ENCODE measurements around the gene LMF2. TPM values are rescaled to one million over a fixed set of nuclear protein-coding genes. Genes with fewer than 3 reads are reported as not detected.

Gene LMF2
- total RNA-seq, 3 donors from 2014 or later, result 57.8 to 66.4 (median 60.7) TPM

DNA sequence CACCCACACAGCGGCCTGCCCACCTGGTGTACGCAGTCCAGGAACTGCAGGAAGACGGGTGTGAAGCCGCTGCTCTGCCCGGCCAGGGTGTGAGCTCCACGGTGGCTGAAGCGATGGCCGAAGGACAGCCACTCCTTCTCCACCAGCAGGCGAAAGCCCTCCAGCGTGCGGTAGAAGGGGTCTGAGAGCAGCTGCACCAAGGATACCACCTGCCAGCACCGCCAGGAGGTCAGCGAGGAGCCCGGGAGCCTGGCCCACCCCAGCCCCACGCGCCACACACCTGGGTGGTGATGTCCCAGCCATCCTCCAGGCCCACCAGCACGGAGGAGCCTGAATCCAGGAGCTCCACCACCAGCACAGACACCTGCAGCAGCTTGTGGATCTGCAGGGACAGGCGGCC, 52.3 kb downstream of the LMF2 start:
- TF ChIP-seq, protein P1, sequence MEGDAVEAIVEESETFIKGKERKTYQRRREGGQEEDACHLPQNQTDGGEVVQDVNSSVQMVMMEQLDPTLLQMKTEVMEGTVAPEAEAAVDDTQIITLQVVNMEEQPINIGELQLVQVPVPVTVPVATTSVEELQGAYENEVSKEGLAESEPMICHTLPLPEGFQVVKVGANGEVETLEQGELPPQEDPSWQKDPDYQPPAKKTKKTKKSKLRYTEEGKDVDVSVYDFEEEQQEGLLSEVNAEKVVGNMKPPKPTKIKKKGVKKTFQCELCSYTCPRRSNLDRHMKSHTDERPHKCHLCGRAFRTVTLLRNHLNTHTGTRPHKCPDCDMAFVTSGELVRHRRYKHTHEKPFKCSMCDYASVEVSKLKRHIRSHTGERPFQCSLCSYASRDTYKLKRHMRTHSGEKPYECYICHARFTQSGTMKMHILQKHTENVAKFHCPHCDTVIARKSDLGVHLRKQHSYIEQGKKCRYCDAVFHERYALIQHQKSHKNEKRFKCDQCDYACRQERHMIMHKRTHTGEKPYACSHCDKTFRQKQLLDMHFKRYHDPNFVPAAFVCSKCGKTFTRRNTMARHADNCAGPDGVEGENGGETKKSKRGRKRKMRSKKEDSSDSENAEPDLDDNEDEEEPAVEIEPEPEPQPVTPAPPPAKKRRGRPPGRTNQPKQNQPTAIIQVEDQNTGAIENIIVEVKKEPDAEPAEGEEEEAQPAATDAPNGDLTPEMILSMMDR (IDR thresholded peaks at IDR 0.05), result no peak
- intact Hi-C loops (cut with DNase I, micrococcal nuclease), result no loop called here
- DNase-seq (no peak), ATAC-seq (no peak)
- H3K9me3 ChIP-seq, result no peaks in the 10 kb centered on the region
- no peaks in the 10 kb centered on the region for H3K4me1 ChIP-seq (ENCODE audit: low read depth)
- H3K4me3 ChIP-seq, result no peak overlapping the region
- peaks cover 6% of the 10 kb centered on the region for H3K36me3 ChIP-seq (ENCODE audit: low read depth)

DNA sequence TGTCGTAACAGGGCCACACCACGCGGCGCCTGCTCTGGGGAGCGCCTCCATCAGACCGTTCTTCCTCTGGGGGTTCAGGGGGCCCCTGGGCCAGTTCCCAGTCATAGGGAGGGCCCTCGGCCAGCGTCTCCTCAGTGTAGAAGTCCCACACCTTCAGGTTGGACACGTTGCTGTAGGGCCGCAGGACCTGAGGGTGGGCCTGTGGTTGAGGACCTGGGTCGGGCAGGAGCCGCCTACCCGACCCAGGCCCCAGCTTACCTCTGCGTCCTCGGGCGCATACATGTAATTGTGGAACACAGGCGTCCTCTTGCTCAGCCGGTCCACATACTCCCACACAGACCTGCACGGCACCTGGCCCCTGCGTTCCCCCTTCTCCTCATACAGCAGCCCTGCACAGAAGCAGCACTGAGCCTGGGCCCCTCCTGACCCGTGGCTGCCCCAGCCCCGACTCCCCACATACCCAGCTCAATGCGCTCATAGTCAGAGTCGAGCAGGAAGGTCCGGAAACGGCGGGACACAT, 52.9 kb downstream of the LMF2 start:
- Histone ChIP-seq H3K4me3 (no peak overlapping the region), H3K36me3 (ENCODE audit: low read depth) (peaks cover 6% of the 10 kb centered on the region), H3K9me3 (no peaks in the 10 kb centered on the region), H3K4me1 (ENCODE audit: low read depth) (no peaks in the 10 kb centered on the region)
- ATAC-seq (no peak), DNase-seq (no peak)
- intact Hi-C loops (cut with DNase I, micrococcal nuclease), result no loop called here
- TF ChIP-seq, protein P1 (IDR thresholded peaks at IDR 0.05), result no peak

Other genes with a start within 250 kb of the LMF2 start
- gene MAPK12, start 246.0 kb downstream of the LMF2 start, total RNA-seq, result 1 to 10 TPM; 2.3 to 6.5 (median 5.2) TPM
- gene MAPK11, start 237.3 kb downstream of the LMF2 start, total RNA-seq, result 1 to 10 TPM; 1.8 to 4.3 (median 3.2) TPM
- 100 to 1,000 TPM; 232 to 318 (median 250) TPM for gene PLXNB2, start 200.1 kb downstream of the LMF2 start, total RNA-seq
- 1 to 10 TPM; 2.8 to 6.3 (median 5.2) TPM for gene DENND6B, start 180.7 kb downstream of the LMF2 start, total RNA-seq
- gene PPP6R2, start 164.4 kb downstream of the LMF2 start, total RNA-seq, result 10 to 100 TPM; 54.3 to 61.7 (median 58.8) TPM
- gene SBF1, start 32.7 kb downstream of the LMF2 start, total RNA-seq, result 10 to 100 TPM; 76.1 to 91.9 (median 84.3) TPM
- 1 to 10 TPM in 2 of 3 donors, under 1 TPM in 1; 0.95 to 3.9 (median 1.4) TPM for gene ADM2, start 26.2 kb downstream of the LMF2 start, total RNA-seq
- not detected for gene MIOX, start 20.8 kb downstream of the LMF2 start, total RNA-seq
- gene NCAPH2, start 522 bp upstream of the LMF2 start, total RNA-seq, result 10 to 100 TPM; 32.1 to 41.2 (median 34.0) TPM
- gene SCO2, start 17.9 kb upstream of the LMF2 start, total RNA-seq, result 10 to 100 TPM in 1 of 3 donors, 1 to 10 TPM in 1, not detected in 1; 5.4 to 14.6 TPM
- 10 to 100 TPM; 27.7 to 88.7 (median 34.8) TPM for gene TYMP, start 22.3 kb upstream of the LMF2 start, total RNA-seq
- gene KLHDC7B, start 38.2 kb upstream of the LMF2 start, total RNA-seq, result 1 to 10 TPM in 1 of 3 donors, under 1 TPM in 1, not detected in 1; 0.55 to 1.7 TPM
- not detected for gene SYCE3, start 55.2 kb upstream of the LMF2 start, total RNA-seq
- 10 to 100 TPM; 24.5 to 51.6 (median 29.9) TPM for gene CPT1B, start 70.7 kb upstream of the LMF2 start, total RNA-seq
- 10 to 100 TPM; 79.9 to 95.0 (median 80.9) TPM for gene CHKB, start 75.1 kb upstream of the LMF2 start, total RNA-seq
- gene MAPK8IP2, start 93.1 kb upstream of the LMF2 start, total RNA-seq, result 1 to 10 TPM in 1 of 3 donors, under 1 TPM in 2; 0.63 to 4.2 (median 0.64) TPM
- gene ARSA, start 120.5 kb upstream of the LMF2 start, total RNA-seq, result 10 to 100 TPM; 64.6 to 87.9 (median 82.2) TPM
- 10 to 100 TPM in 1 of 3 donors, 1 to 10 TPM in 2; 3.9 to 14.2 (median 7.1) TPM for gene SHANK3, start 165.1 kb upstream of the LMF2 start, total RNA-seq
- gene ACR, start 230.5 kb upstream of the LMF2 start, total RNA-seq, result 1 to 10 TPM in 1 of 3 donors, under 1 TPM in 2; 0.41 to 1.4 (median 0.43) TPM